HepG2 (cell line): ENCODE data around the gene ZDHHC18. TPM values are rescaled to one million over a fixed set of nuclear protein-coding genes. Genes with fewer than 3 reads are reported as not detected.

Source experiments
- ATF4 ChIP-seq, 2 experiments: fragments of 450-650 bp in 1 of 2; sonication (generic) in 1 of 2; formaldehyde crosslinking; IDR thresholded peaks; 2 replicates each; pipeline versions ENCODE4 v1.5.0 to v1.8.0; 2020 to 2022; ENCODE audit warnings: mild to moderate bottlenecking in 1 of 2, missing genetic modification reagents in 1 of 2
- CHD2 ChIP-seq: IDR thresholded peaks from 2 replicates; pipeline ENCODE4 v1.6.1; 2011; ENCODE audit warnings: low read depth, low read length, improper control_type of control experiment
- DRAP1 ChIP-seq: IDR thresholded peaks from 2 replicates; pipeline ENCODE4 v1.6.1; 2016; ENCODE audit warnings: missing genetic modification reagents, missing compliant biosample characterization
- FOXA1 ChIP-seq, 2 experiments: fragments of 450-650 bp in 1 of 2; sonication (generic) in 1 of 2; formaldehyde crosslinking in 1 of 2; IDR thresholded peaks; 2 replicates each; pipeline versions ENCODE4 v1.4.0 to v1.6.1; 2016 to 2020; ENCODE audit warnings: missing genetic modification reagents in 1 of 2
- HOXD1 ChIP-seq: sonication (generic); formaldehyde crosslinking; IDR thresholded peaks from 2 replicates; pipeline ENCODE4 v1.5.0; 2020; ENCODE audit warnings: missing genetic modification reagents
- NCOA2 ChIP-seq: sonication (generic); formaldehyde crosslinking; IDR thresholded peaks from 2 replicates; pipeline ENCODE4 v1.8.0; 2022; ENCODE audit warnings: inconsistent platforms
- NFIC ChIP-seq: IDR thresholded peaks from 2 replicates; pipeline ENCODE4 v1.6.1; 2012; ENCODE audit warnings: mild to moderate bottlenecking, low read length, inconsistent platforms
- PITX1 ChIP-seq: sonication (generic); formaldehyde crosslinking; IDR thresholded peaks from 2 replicates; pipeline ENCODE4 v1.5.1; 2020; ENCODE audit warnings: mild to moderate bottlenecking, missing genetic modification reagents
- RFXANK ChIP-seq: IDR thresholded peaks from 2 replicates; pipeline ENCODE4 v1.6.1; 2016
- SALL2 ChIP-seq: sonication (generic); formaldehyde crosslinking; IDR thresholded peaks from 2 replicates; pipeline ENCODE4 v1.8.1; 2023; ENCODE audit warnings: mild to moderate bottlenecking, missing genetic modification reagents, inconsistent platforms
- SIN3A ChIP-seq: IDR thresholded peaks from 2 replicates; pipeline ENCODE4 v1.6.1; 2011; ENCODE audit warnings: low read depth, mild to moderate bottlenecking, control low read depth, low read length, borderline replicate concordance
- SOX5 ChIP-seq: IDR thresholded peaks from 2 replicates; pipeline ENCODE4 v1.6.1; 2016; ENCODE audit warnings: borderline replicate concordance
- TBL1XR1 ChIP-seq: fragments of 150-350 bp; IDR thresholded peaks from 2 replicates; pipeline ENCODE4 v1.6.1; 2014; ENCODE audit warnings: borderline replicate concordance, low read length; ENCODE audit not compliant: partially characterized antibody
- TBX3 ChIP-seq: fragments of 450-650 bp; IDR thresholded peaks from 2 replicates; pipeline ENCODE4 v1.6.1; 2017; ENCODE audit warnings: antibody characterized with exemption, mild to moderate bottlenecking, inconsistent platforms, borderline replicate concordance
- TEAD3 ChIP-seq: optimal IDR thresholded peaks from 2 replicates; pipeline ENCODE3; 2016; ENCODE audit warnings: borderline replicate concordance
- TFAP4 ChIP-seq: sonication (generic); IDR thresholded peaks from 2 replicates; pipeline ENCODE4 v1.6.1; 2016; ENCODE audit warnings: low read depth, borderline replicate concordance
- THAP11 ChIP-seq: IDR thresholded peaks from 2 replicates; pipeline ENCODE4 v1.6.1; 2016; ENCODE audit warnings: missing biosample characterization, missing genetic modification reagents
- TSC22D2 ChIP-seq: sonication (generic); formaldehyde crosslinking; IDR thresholded peaks from 2 replicates; pipeline ENCODE4 v1.5.1; 2020; ENCODE audit warnings: missing genetic modification reagents, mild to moderate bottlenecking, borderline replicate concordance
- ZBTB26 ChIP-seq: IDR thresholded peaks from 2 replicates; pipeline ENCODE4 v1.6.1; 2016; ENCODE audit warnings: missing compliant biosample characterization, missing genetic modification reagents, borderline replicate concordance
- ZHX1 ChIP-seq: sonication (generic); formaldehyde crosslinking; IDR thresholded peaks from 2 replicates; pipeline ENCODE4 v1.8.1; 2022; ENCODE audit warnings: low read depth, mild to moderate bottlenecking, missing genetic modification reagents
- ZKSCAN1 ChIP-seq: fragments of 150-350 bp; IDR thresholded peaks from 2 replicates; pipeline ENCODE4 v1.6.1; 2014; ENCODE audit warnings: low read length
- ZNF335 ChIP-seq: sonication (generic); formaldehyde crosslinking; IDR thresholded peaks from 2 replicates; pipeline ENCODE4 v1.4.0; 2020; ENCODE audit warnings: missing genetic modification reagents
- ZNF33B ChIP-seq: sonication (generic); formaldehyde crosslinking; IDR thresholded peaks from 2 replicates; pipeline ENCODE4 v1.5.1; 2020; ENCODE audit warnings: mild to moderate bottlenecking, missing genetic modification reagents
- ZNF430 ChIP-seq: sonication (generic); formaldehyde crosslinking; IDR thresholded peaks from 2 replicates; pipeline ENCODE4 v1.9.0; 2021; ENCODE audit warnings: mild to moderate bottlenecking, missing genetic modification reagents
- polyA plus RNA-seq, 8 experiments: library from polyadenylated mRNA; depleted of rRNA in 3 of 8; stranded (reverse) in 7 of 8; unstranded in 1 of 8; fragments of >200 nt; fragmentation: Illumina TruSeq in 4 of 8; extraction: Trizol in 4 of 8; gene quantifications; 2 replicates each; pipeline versions ENCODE4 v1.2.1 to v1.2.3, GENCODE V29; 2011 to 2016; ENCODE audit warnings: low read depth in 4 of 8, missing spikeins in 1 of 8, mixed read lengths in 1 of 8; ENCODE audit not compliant: insufficient read depth in 1 of 8
- total RNA-seq, 5 experiments: library from RNA; depleted of rRNA; stranded (reverse); fragments of >200 nt; fragmentation: Illumina TruSeq; extraction: Trizol; gene quantifications; 2 replicates each; pipeline ENCODE4 v1.2.3, GENCODE V29; 2016; ENCODE audit warnings: low read depth in 1 of 5

The ZDHHC18 gene
- total and polyA plus RNA-seq, 2 of the 13 experiments (the other 11 are each of a cell fraction or from before 2014, with no cell fraction given): 13.2 to 35.3 TPM

- TF ChIP-seq ZHX1 (CRISPR knock-in tag): 0 out of 2 replicates have a peak, but pooled peaks have one; percentile 39
- peak; percentile 28; the same call in 1 of the 2 replicates for TF ChIP-seq TFAP4
- 0 out of 2 replicates have a peak, but pooled peaks have one; percentile 35 for TF ChIP-seq ZNF430 (CRISPR knock-in tag)
- TF ChIP-seq NFIC: no peak
- TF ChIP-seq DRAP1 (CRISPR knock-in tag): peak; percentile 41; the same call in 1 of the 2 replicates
- TF ChIP-seq THAP11 (CRISPR knock-in tag): peak; percentile 71
- peak; percentile 82; the same call in 1 of the 2 replicates for TF ChIP-seq NCOA2
- peak; percentile 33; the same call in 1 of the 2 replicates for TF ChIP-seq TSC22D2
- TF ChIP-seq FOXA1 (IDR thresholded peaks at IDR 0.05): peak; percentile 76; the same call in 1 of the 2 replicates
- peak; percentile 97 for TF ChIP-seq FOXA1 (CRISPR knock-in tag; IDR thresholded peaks at IDR 0.05)
- TF ChIP-seq ZNF335 (CRISPR knock-in tag): peak; percentile 59; the same call in 1 of the 2 replicates
- 0 out of 2 replicates have a peak, but pooled peaks have one; percentile 36 for TF ChIP-seq ZNF33B (CRISPR knock-in tag)
- TF ChIP-seq PITX1: peak; percentile 64; the same call in 1 of the 2 replicates
- 0 out of 2 replicates have a peak, but pooled peaks have one; percentile 45 for TF ChIP-seq ZKSCAN1
- TF ChIP-seq ATF4 (CRISPR knock-in tag; IDR thresholded peaks at IDR 0.05): peak in 1 of 2 experiments; percentile 70; a peak in 2 of 4 replicates
- TF ChIP-seq TBX3: peak; percentile 82
- TF ChIP-seq SIN3A: no peak
- TF ChIP-seq CHD2: peak; percentile 64; the same call in 1 of the 2 replicates
- TF ChIP-seq HOXD1 (CRISPR knock-in tag): no peak
- 0 out of 2 replicates have a peak, but pooled peaks have one; percentile 67 for TF ChIP-seq ZBTB26
- TF ChIP-seq TBL1XR1: peak; percentile 20
- peak; percentile 74 for TF ChIP-seq TEAD3
- peak; percentile 82 for TF ChIP-seq SOX5 (CRISPR knock-in tag)
- TF ChIP-seq SALL2: no peak
- no peak for TF ChIP-seq RFXANK (CRISPR knock-in tag)
Measured at GRCh38 chr1:26831546-26832248, 5.2 kb downstream of the ZDHHC18 start (continued).
